A673 (cell line): ENCODE data around the gene TENM4.

Source experiments
- EZH2 ChIP-seq: fragments of 200-600 bp; sonication (generic); IDR thresholded peaks from 2 replicates; pipeline ENCODE4 v1.6.1; 2017; ENCODE audit warnings: borderline replicate concordance, low read depth, mild to moderate bottlenecking, mixed read lengths, antibody characterized with exemption, low read length; ENCODE audit not compliant: poor library complexity, severe bottlenecking
- TF ChIP-seq, protein P1 (sequence below): fragments of 300-800, 200-600 bp; sonication (generic); conservative IDR thresholded peaks from 2 replicates; pipeline ENCODE4 v1.5.1; 2017; ENCODE audit warnings: low read depth, mild to moderate bottlenecking, antibody characterized with exemption, low read length, moderate library complexity, mixed read lengths

GRCh38 chr11:79129702-79130101, 311.1 kb downstream of the TENM4 start:
- TF ChIP-seq, protein P1, sequence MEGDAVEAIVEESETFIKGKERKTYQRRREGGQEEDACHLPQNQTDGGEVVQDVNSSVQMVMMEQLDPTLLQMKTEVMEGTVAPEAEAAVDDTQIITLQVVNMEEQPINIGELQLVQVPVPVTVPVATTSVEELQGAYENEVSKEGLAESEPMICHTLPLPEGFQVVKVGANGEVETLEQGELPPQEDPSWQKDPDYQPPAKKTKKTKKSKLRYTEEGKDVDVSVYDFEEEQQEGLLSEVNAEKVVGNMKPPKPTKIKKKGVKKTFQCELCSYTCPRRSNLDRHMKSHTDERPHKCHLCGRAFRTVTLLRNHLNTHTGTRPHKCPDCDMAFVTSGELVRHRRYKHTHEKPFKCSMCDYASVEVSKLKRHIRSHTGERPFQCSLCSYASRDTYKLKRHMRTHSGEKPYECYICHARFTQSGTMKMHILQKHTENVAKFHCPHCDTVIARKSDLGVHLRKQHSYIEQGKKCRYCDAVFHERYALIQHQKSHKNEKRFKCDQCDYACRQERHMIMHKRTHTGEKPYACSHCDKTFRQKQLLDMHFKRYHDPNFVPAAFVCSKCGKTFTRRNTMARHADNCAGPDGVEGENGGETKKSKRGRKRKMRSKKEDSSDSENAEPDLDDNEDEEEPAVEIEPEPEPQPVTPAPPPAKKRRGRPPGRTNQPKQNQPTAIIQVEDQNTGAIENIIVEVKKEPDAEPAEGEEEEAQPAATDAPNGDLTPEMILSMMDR, result no peak
- TF ChIP-seq EZH2, result no peak
